Endothelial cell of umbilical vein (primary cell): ENCODE data around the gene URAD.

Experiments used
- EZH2 ChIP-seq: IDR thresholded peaks from 2 replicates; pipeline ENCODE4 v1.6.1; 2012; ENCODE audit warnings: borderline replicate concordance, low read depth, mild to moderate bottlenecking, moderate library complexity, low read length, inconsistent platforms; ENCODE audit not compliant: severe bottlenecking
- POLR2A ChIP-seq: IDR thresholded peaks from 2 replicates; pipeline ENCODE4 v1.6.1; 2012; ENCODE audit warnings: low read depth, mild to moderate bottlenecking, control low read depth, low read length
- TF ChIP-seq, protein P1 (sequence below), 2 donors: IDR thresholded peaks; 1 replicate in 1 of 2; 2 replicates in 1 of 2; pipeline ENCODE4 v1.5.1; 2011; ENCODE audit warnings: low read length in 2 of 2, mild to moderate bottlenecking in 2 of 2, moderate library complexity in 2 of 2, control low read depth in 1 of 2, inconsistent platforms in 1 of 2, low read depth in 1 of 2; ENCODE audit not compliant: insufficient read depth in 1 of 2; ENCODE audit errors: extremely low read depth in 1 of 2

GRCh38 chr13:28031220-28031895, 42.9 kb upstream of the URAD start:
- TF ChIP-seq POLR2A (no peak), EZH2 (no peak)
- TF ChIP-seq, protein P1, sequence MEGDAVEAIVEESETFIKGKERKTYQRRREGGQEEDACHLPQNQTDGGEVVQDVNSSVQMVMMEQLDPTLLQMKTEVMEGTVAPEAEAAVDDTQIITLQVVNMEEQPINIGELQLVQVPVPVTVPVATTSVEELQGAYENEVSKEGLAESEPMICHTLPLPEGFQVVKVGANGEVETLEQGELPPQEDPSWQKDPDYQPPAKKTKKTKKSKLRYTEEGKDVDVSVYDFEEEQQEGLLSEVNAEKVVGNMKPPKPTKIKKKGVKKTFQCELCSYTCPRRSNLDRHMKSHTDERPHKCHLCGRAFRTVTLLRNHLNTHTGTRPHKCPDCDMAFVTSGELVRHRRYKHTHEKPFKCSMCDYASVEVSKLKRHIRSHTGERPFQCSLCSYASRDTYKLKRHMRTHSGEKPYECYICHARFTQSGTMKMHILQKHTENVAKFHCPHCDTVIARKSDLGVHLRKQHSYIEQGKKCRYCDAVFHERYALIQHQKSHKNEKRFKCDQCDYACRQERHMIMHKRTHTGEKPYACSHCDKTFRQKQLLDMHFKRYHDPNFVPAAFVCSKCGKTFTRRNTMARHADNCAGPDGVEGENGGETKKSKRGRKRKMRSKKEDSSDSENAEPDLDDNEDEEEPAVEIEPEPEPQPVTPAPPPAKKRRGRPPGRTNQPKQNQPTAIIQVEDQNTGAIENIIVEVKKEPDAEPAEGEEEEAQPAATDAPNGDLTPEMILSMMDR (IDR thresholded peaks at IDR 0.05; ENCODE audit: extremely low read depth in 1 of 2, insufficient read depth in 1 of 2, low read depth in 1 of 2, low read length in 2 of 2) = no peak
